Measurements from ENCODE around the gene ZBTB4. TPM values are rescaled to one million over a fixed set of nuclear protein-coding genes. Genes with fewer than 3 reads are reported as not detected.

ZBTB4 gene
- total RNA-seq, 4 donors from 2014 or later, result 22.7 to 116 (median 39.2) TPM

- intact Hi-C loops (cut with DNase I; ENCODE audit: low total_unique reads), result loop anchor here (2.0 kb wide), 1 partner anchor 47 kb away; the partner anchor contains the start of gene SENP3
- Histone ChIP-seq H3K9me3 (no peaks in the 10 kb centered on the region), H3K27me3 (no peaks in the 10 kb centered on the region), H3K27ac (peak overlapping the region; percentile 22 to 48), H3K4me1 (peaks cover 0 to 5% of the 10 kb centered on the region in 2 donors), H3K4me3 (no peak overlapping the region), H3K36me3 (no peaks in the 10 kb centered on the region)
- DNase-seq, result peak in 1 of 2 donors; percentile 34
- TF ChIP-seq POLR2A (IDR thresholded peaks at IDR 0.05), result no peak
- no peak for TF ChIP-seq CTCF (IDR thresholded peaks at IDR 0.05)
These were observed 34.5 kb upstream of the ZBTB4 start for GRCh38 chr17:7513850-7514419.

DNA sequence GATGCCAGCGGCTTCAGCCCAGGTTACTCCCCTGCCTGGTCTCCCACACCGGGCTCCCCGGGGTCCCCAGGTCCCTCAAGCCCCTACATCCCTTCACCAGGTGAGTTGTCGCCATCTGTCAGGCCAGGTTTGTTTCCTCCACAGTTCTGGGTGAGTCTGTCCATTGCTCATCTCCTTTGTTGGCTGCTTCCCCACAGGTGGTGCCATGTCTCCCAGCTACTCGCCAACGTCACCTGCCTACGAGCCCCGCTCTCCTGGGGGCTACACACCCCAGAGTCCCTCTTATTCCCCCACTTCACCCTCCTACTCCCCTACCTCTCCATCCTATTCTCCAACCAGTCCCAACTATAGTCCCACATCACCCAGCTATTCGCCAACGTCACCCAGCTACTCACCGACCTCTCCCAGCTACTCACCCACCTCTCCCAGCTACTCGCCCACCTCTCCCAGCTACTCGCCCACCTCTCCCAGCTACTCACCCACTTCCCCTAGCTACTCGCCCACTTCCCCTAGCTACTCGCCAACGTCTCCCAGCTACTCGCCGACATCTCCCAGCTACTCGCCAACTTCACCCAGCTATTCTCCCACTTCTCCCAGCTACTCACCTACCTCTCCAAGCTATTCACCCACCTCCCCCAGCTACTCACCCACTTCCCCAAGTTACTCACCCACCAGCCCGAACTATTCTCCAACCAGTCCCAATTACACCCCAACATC lies 33.6 kb upstream of the ZBTB4 start:
- intact Hi-C loops (cut with DNase I; ENCODE audit: low total_unique reads), result loop anchor here (2.0 kb wide), 1 partner anchor 48 kb away; the partner anchor contains the start of gene SENP3
- H3K27ac ChIP-seq, result no peak overlapping the region
- no peak for DNase-seq
- peaks cover 0 to 5% of the 10 kb centered on the region in 2 donors for H3K4me1 ChIP-seq
- no peak for TF ChIP-seq POLR2A (IDR thresholded peaks at IDR 0.05)
- no peak for TF ChIP-seq CTCF (IDR thresholded peaks at IDR 0.05)
- H3K4me3 ChIP-seq, result no peak overlapping the region
- no peaks in the 10 kb centered on the region for H3K27me3 ChIP-seq
- no peaks in the 10 kb centered on the region for H3K9me3 ChIP-seq
- no peaks in the 10 kb centered on the region for H3K36me3 ChIP-seq

GRCh38 chr17:7512105-7512504 lies 32.7 kb upstream of the ZBTB4 start:
- intact Hi-C loops (cut with DNase I; ENCODE audit: low total_unique reads), result loop anchor here (2.0 kb wide), 1 partner anchor 49 kb away; the partner anchor contains the start of gene SENP3
- Histone ChIP-seq H3K4me1 (peaks cover 0 to 5% of the 10 kb centered on the region in 2 donors), H3K27ac (no peak overlapping the region), H3K9me3 (no peaks in the 10 kb centered on the region), H3K27me3 (no peaks in the 10 kb centered on the region), H3K4me3 (no peak overlapping the region), H3K36me3 (no peaks in the 10 kb centered on the region)
- TF ChIP-seq POLR2A (IDR thresholded peaks at IDR 0.05), result no peak
- DNase-seq, result no peak

DNA sequence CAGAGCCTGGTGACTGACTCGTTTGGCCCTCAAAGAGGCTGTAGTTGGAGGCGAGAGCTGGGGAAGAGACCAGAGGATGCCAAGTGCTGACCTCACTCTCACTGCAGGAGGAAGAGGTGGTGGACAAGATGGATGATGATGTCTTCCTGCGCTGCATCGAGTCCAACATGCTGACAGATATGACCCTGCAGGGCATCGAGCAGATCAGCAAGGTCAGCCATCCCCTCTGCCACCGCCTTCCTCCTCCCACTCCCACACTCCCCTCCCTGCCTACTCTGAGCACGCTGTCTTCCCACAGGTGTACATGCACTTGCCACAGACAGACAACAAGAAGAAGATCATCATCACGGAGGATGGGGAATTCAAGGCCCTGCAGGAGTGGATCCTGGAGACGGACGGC lies 31.7 kb upstream of the ZBTB4 start:
- no peak overlapping the region for H3K27ac ChIP-seq
- H3K36me3 ChIP-seq, result no peaks in the 10 kb centered on the region
- peaks cover 0 to 5% of the 10 kb centered on the region in 2 donors for H3K4me1 ChIP-seq
- intact Hi-C loops (cut with DNase I; ENCODE audit: low total_unique reads), result no loop called here
- TF ChIP-seq CTCF (IDR thresholded peaks at IDR 0.05) (no peak), POLR2A (IDR thresholded peaks at IDR 0.05) (no peak)
- no peak for DNase-seq
- H3K27me3 ChIP-seq, result no peaks in the 10 kb centered on the region
- no peak overlapping the region for H3K4me3 ChIP-seq
- no peaks in the 10 kb centered on the region for H3K9me3 ChIP-seq

DNA sequence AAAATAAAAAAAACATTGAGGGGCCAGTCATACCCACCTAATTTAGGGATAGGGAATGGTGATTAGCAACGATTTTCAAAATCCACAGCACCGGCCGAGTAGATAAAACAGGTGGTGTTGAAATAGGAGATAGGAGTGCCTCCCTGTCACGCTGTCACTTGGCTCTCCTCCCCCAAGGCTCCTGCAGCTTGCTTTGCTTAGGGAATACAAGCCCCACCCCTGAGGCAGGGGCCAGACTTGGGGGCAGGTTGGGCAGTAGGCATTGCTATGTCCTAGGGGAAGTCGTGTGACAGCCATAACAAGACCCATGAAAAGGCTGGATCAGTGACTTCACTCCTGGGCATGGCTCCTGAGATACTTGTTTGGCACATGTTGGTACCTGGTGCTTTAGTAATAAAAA lies 30.5 kb upstream of the ZBTB4 start:
- Histone ChIP-seq H3K9me3 (no peaks in the 10 kb centered on the region), H3K4me3 (no peak overlapping the region), H3K27me3 (no peaks in the 10 kb centered on the region), H3K27ac (no peak overlapping the region), H3K36me3 (no peaks in the 10 kb centered on the region), H3K4me1 (peaks cover 0 to 3% of the 10 kb centered on the region in 2 donors)
- intact Hi-C loops (cut with DNase I; ENCODE audit: low total_unique reads), result no loop called here
- no peak for DNase-seq
- TF ChIP-seq POLR2A (IDR thresholded peaks at IDR 0.05), result no peak
- TF ChIP-seq CTCF (IDR thresholded peaks at IDR 0.05), result no peak

Measured in uterus (tissue), 4 donors.